Tibial artery (tissue), 4 donors: ENCODE results near the gene KLK15.

Experiments
- DNase-seq, 2 donors: peaks; one replicate each; pipeline ENCODE4 v3.0.0-alpha.2; 2019
- H3K27ac ChIP-seq, 2 donors: fragments of 200-600 bp; sonication (generic) in 1 of 2; 1 replicate in 1 of 2; 2 replicates in 1 of 2; pipeline ENCODE4 v1.5.1; 2018 to 2019; ENCODE audit warnings: mild to moderate bottlenecking in 1 of 2
- H3K27me3 ChIP-seq, 2 donors: fragments of 200-600 bp; sonication (generic) in 1 of 2; one replicate each; pipeline versions ENCODE4 v1.5.1 to v1.6.0; 2016 to 2019
- H3K36me3 ChIP-seq, 3 donors: fragments of 200-600 bp; sonication (generic) in 2 of 3; one replicate each; pipeline ENCODE4 v1.5.1; 2016 to 2019; ENCODE audit warnings: mild to moderate bottlenecking in 2 of 3
- H3K4me1 ChIP-seq, 4 donors: fragments of 200-600 bp; sonication (generic) in 2 of 4; 1 replicate in 3 of 4; 2 replicates in 1 of 4; pipeline ENCODE4 v1.5.1; 2016 to 2019
- H3K4me3 ChIP-seq, 2 donors: fragments of 200-600 bp; sonication (generic) in 1 of 2; 1 replicate in 1 of 2; 2 replicates in 1 of 2; pipeline ENCODE4 v1.5.1; 2018 to 2019; ENCODE audit warnings: mild to moderate bottlenecking in 2 of 2
- H3K9me3 ChIP-seq, 3 donors: fragments of 200-600 bp; sonication (generic) in 1 of 3; one replicate each; pipeline ENCODE4 v1.5.1; 2016 to 2019
- intact Hi-C: fragments of 100-400 bp; cut with DNase I; formaldehyde crosslinking; loops from one replicate; pipeline ENCODE4 v1.15.0; 2023; ENCODE audit warnings: low total_unique reads
- TF ChIP-seq, protein P1 (sequence below), 2 experiments: fragments of 200-600 bp in 1 of 2; fragments of 450-650 bp in 1 of 2; IDR thresholded peaks; one replicate each; pipeline ENCODE4 v1.5.1; 2017 to 2019; ENCODE audit warnings: antibody characterized with exemption in 2 of 2, mild to moderate bottlenecking in 1 of 2, moderate library complexity in 1 of 2

KLK15 gene

DNA sequence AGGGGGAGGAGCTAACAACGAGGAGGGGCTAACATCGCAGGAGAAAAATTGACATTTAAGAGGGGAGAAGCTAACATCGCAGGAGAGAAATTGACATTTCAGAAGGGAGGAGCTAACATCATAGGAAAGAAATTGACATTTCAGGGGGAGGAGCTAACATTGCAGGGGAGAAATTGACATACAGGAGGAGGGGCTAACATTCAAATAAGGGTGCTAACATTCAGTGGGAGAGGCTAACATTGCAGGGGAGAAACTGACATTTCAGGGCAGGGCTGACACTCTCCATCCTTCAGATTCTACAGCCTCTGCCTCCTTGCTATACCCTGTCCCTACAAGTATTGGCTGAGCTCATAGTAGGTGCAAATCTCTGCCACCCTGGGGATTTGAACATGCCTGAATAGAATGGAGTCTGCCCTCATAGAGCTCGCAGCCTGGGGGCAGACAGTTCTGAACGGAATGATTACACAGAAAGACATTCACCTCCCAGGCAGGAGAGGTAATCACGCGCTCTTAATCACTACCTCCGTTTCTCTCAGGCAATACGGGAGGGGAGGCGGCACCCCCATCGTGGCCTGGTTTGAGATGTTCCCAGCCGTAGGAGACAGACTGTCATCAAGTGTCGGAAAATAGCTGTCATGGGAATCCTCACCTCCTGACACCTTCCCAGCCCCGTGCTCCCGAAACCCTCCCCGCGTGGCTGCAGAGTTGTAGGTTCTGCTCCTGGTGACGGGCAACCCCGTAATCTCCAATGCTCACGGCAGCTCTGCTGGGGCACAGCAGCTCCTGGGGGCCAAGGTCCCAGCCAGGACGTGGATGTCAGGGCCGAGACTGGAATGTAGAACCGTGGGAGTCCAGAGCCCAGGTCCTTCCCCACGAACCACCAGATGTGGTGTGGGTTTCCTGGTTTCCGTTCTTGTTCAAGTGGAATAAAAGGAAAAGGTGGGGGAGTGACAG is 53.6 kb downstream of the KLK15 start:
- peaks cover 0 to 86% of the 10 kb centered on the region in 2 donors for H3K27me3 ChIP-seq
- no peak overlapping the region for H3K27ac ChIP-seq
- TF ChIP-seq, protein P1, sequence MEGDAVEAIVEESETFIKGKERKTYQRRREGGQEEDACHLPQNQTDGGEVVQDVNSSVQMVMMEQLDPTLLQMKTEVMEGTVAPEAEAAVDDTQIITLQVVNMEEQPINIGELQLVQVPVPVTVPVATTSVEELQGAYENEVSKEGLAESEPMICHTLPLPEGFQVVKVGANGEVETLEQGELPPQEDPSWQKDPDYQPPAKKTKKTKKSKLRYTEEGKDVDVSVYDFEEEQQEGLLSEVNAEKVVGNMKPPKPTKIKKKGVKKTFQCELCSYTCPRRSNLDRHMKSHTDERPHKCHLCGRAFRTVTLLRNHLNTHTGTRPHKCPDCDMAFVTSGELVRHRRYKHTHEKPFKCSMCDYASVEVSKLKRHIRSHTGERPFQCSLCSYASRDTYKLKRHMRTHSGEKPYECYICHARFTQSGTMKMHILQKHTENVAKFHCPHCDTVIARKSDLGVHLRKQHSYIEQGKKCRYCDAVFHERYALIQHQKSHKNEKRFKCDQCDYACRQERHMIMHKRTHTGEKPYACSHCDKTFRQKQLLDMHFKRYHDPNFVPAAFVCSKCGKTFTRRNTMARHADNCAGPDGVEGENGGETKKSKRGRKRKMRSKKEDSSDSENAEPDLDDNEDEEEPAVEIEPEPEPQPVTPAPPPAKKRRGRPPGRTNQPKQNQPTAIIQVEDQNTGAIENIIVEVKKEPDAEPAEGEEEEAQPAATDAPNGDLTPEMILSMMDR (IDR thresholded peaks at IDR 0.05) = no peak
- intact Hi-C loops = loop anchor here (5.0 to 10.0 kb wide), 2 partner anchors 245 to 417 kb away; no protein-coding TSS in a partner anchor
- H3K9me3 ChIP-seq = peaks cover 0 to 7% (median 6%) of the 10 kb centered on the region in 3 donors
- no peaks in the 10 kb centered on the region for H3K36me3 ChIP-seq
- no peaks in the 10 kb centered on the region for H3K4me1 ChIP-seq
- no peak overlapping the region for H3K4me3 ChIP-seq
- DNase-seq = no peak

GRCh38 chr19:50778906-50779430 is 54.4 kb downstream of the KLK15 start:
- intact Hi-C loops = no loop called here
- no peaks in the 10 kb centered on the region for H3K36me3 ChIP-seq
- H3K9me3 ChIP-seq = peaks cover 0 to 7% (median 6%) of the 10 kb centered on the region in 3 donors
- H3K4me1 ChIP-seq = no peaks in the 10 kb centered on the region
- no peak overlapping the region for H3K4me3 ChIP-seq
- peaks cover 0 to 88% of the 10 kb centered on the region in 2 donors for H3K27me3 ChIP-seq
- no peak overlapping the region for H3K27ac ChIP-seq
- DNase-seq = no peak
- TF ChIP-seq, protein P1 (IDR thresholded peaks at IDR 0.05) = no peak

DNA sequence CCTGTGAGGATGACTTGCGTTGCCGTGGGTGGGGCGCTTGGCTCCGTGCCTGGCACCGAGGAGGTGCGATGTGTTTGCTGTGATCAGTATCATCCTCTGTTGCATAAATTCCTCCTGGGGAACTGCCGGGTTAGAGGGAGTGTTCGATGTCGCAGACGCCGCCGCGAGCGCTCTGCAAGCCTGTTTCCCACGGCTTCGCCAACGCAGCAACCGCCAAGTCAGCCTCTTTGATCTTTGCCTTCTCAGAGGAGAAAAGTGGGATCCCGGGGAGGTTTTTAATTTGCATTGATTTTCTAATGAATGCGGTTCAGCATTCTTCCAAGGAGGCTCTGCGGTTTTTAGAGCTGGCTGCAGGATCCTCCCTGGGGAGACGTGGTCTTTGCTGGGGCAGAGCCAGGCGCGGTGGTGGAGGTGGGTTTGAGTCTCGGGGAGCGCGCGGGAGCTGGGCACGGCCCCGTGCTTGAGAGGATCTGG is 55.5 kb downstream of the KLK15 start:
- intact Hi-C loops = no loop called here
- Histone ChIP-seq H3K27ac (no peak overlapping the region), H3K9me3 (peaks cover 0 to 7% (median 6%) of the 10 kb centered on the region in 3 donors), H3K4me1 (no peaks in the 10 kb centered on the region), H3K4me3 (no peak overlapping the region), H3K27me3 (peaks cover 0 to 89% of the 10 kb centered on the region in 2 donors), H3K36me3 (no peaks in the 10 kb centered on the region)
- no peak for DNase-seq
- TF ChIP-seq, protein P1 (IDR thresholded peaks at IDR 0.05) = no peak

DNA sequence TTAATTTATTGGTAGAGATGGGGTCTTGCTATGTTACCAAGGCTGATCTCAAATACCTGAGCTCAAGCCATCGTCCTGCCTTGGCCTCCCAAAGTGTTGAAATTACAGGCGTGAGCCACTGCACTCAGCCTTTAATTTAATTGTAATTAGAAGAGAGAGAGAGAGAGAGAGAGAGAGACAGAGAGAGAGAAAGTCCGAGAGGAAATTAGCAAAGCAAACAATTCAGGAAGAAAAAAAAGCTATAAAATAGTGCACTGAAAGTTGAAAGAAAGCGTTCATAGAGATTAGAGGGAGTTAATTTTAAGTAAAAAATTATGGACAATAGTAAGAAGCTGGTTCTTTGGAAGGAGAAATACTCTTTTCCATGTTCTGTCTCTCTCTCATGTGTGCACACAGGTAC is 56.1 kb downstream of the KLK15 start:
- no peaks in the 10 kb centered on the region for H3K36me3 ChIP-seq
- DNase-seq = no peak
- intact Hi-C loops = no loop called here
- no peak overlapping the region for H3K4me3 ChIP-seq
- H3K4me1 ChIP-seq = no peaks in the 10 kb centered on the region
- no peak overlapping the region for H3K27ac ChIP-seq
- H3K9me3 ChIP-seq = peaks cover 0 to 7% (median 6%) of the 10 kb centered on the region in 3 donors
- TF ChIP-seq, protein P1 (IDR thresholded peaks at IDR 0.05) = no peak
- H3K27me3 ChIP-seq = peaks cover 0 to 84% of the 10 kb centered on the region in 2 donors

DNA sequence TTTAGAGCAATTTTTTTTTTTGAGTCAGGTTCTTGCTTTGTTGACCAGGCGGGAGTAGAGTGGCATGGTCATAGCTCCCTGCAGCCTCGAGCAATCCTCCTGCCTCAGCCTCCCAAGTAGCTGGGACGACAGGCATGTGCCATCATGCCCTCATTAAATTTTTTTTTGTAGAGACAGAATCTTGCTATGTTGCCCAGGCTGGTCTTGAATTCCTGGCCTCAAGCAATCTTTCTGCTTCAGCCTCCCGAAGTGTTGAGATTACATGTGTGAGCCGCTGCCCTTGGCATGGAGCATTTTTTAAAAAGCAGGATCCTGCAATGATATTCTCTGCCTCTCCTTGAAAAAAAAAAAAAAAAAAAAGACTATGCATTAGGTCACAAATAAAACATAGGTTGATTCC is 57.2 kb downstream of the KLK15 start:
- Histone ChIP-seq H3K36me3 (no peaks in the 10 kb centered on the region), H3K27me3 (peaks cover 0 to 81% of the 10 kb centered on the region in 2 donors), H3K4me3 (no peak overlapping the region), H3K4me1 (no peaks in the 10 kb centered on the region), H3K27ac (no peak overlapping the region), H3K9me3 (peaks cover 0 to 7% (median 6%) of the 10 kb centered on the region in 3 donors)
- TF ChIP-seq, protein P1 (IDR thresholded peaks at IDR 0.05) = no peak
- intact Hi-C loops = no loop called here
- DNase-seq = no peak
